HEK293T (cell line): ENCODE measurements around the gene TRIM7.

ENCODE experiments used
- SP1 ChIP-seq: fragments of 450-650 bp; IDR thresholded peaks from 2 replicates; pipeline ENCODE4 v1.6.1; 2017
- SUZ12 ChIP-seq: fragments of 450-650 bp; IDR thresholded peaks from 2 replicates; pipeline ENCODE4 v1.6.1; 2016; ENCODE audit warnings: mild to moderate bottlenecking

DNA sequence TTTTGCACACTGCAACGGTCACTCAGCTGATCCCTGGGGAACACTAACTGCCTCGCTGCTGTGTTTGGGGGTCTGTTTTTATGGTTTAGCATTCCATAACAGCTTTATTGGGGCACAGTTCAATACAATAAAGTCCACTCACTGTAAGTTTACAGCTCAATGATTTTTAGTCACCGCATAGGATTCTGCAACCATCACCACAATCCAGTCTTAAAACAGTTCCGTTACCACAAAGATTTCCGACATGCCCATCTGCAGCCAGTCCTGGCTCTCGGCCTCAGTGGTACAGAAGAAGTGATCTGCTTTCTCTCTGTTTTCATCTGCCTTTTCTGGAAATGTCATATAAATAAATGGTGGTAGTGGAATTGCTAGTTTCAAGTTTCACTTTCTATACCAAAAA, 34.0 kb downstream of the TRIM7 start:
- no peak for TF ChIP-seq SP1
- no peak for TF ChIP-seq SUZ12
